ENCODE data around the gene PTPRH.

DNA sequence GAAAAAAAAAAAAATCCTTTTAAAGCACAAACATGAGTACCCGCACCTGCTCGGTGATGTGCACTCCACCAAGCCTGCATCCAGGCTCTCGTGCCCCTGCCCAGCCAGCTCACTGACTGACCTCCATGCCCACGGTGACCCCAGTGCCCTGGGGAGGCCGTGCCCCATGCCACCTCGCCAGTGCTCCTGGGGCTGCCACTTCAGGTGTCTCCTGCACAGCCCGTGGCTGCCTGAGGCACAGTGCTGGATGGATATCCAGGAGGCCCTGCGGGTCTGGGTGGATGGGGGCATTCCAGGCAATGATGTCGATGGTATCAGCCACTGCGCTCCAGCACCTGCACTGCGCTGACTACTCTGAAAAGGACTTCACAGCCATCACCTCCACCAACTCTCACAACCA, 40.5 kb upstream of the PTPRH start:
- no peak for TF ChIP-seq EP300 (IDR thresholded peaks at IDR 0.05; ENCODE audit: borderline replicate concordance in 1 of 2, low read depth in 1 of 2, low read length in 1 of 2)
- TF ChIP-seq NFIC (IDR thresholded peaks at IDR 0.05; ENCODE audit: borderline replicate concordance): no peak
- TF ChIP-seq CTCF (IDR thresholded peaks at IDR 0.05): no peak
- no peak for TF ChIP-seq POLR2AphosphoS5 (IDR thresholded peaks at IDR 0.05; ENCODE audit: low read depth, low read length)
- TF ChIP-seq USF1 (IDR thresholded peaks at IDR 0.05; ENCODE audit: borderline replicate concordance, low read depth): no peak
- no peak for TF ChIP-seq FOXJ3 (CRISPR knock-in tag; IDR thresholded peaks at IDR 0.05)
- TF ChIP-seq REST (IDR thresholded peaks at IDR 0.05; ENCODE audit: low read depth, low read length): no peak
- no peak for TF ChIP-seq SMC3 (IDR thresholded peaks at IDR 0.05; ENCODE audit: low read depth, low read length)
- TF ChIP-seq GATA2 (CRISPR knock-in tag; IDR thresholded peaks at IDR 0.05): no peak

All from SK-N-SH (cell line).